Loucy (cell line): Measurements from ENCODE around the gene TC2N.

ENCODE experiments used
- CTCF ChIP-seq: fragments of 200-600 bp; sonication (generic); conservative IDR thresholded peaks from 2 replicates; pipeline ENCODE4 v1.5.1; 2014; ENCODE audit warnings: mild to moderate bottlenecking, antibody characterized with exemption, low read length
- EZH2phosphoT487 ChIP-seq: fragments of 200-600 bp; IDR thresholded peaks from 2 replicates; pipeline ENCODE4 v1.6.1; 2018; ENCODE audit warnings: antibody characterized with exemption, mild to moderate bottlenecking, moderate library complexity, borderline replicate concordance

DNA sequence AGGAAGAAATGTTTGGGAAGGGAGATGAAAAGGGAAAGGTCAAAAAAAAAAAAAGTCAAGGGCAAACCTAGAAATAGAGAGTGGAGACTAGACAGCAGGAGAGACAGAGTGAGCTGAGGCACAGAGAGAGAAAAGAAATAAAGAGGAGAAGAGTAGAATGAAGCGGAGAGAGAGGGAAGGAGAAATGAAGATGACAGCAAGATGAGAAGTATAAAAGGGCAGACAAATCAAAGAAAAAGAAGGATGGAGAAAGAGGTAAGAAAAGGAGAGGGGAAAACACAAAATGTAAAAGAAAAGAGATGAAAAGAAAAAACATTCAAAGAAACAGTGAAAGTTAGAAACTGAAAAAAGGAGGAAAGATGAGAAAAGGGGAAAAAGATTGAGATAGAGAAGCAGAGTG, 53.0 kb downstream of the TC2N start:
- TF ChIP-seq CTCF (no peak), EZH2phosphoT487 (no peak)
